Hematopoietic multipotent progenitor cell treated with erythropoietin and hydrocortisone succinate and interleukin-3 and kit ligand, for 6 days (in vitro differentiated cells): ENCODE results near the gene TANGO6.

Source experiments
- DNase-seq: peaks from one replicate; pipeline ENCODE4 v3.0.0-alpha.2; 2015

The TANGO6 gene

GRCh38 chr16:69106491-69107315 is 263.4 kb downstream of the TANGO6 start:
- DNase-seq, result peak; percentile 34

GRCh38 chr16:69107316-69107962 is 264.1 kb downstream of the TANGO6 start:
- DNase-seq, result peak; percentile 36

- no peak for DNase-seq
Observed at GRCh38 chr16:69108064-69108904, 265.0 kb downstream of the TANGO6 start.

DNA sequence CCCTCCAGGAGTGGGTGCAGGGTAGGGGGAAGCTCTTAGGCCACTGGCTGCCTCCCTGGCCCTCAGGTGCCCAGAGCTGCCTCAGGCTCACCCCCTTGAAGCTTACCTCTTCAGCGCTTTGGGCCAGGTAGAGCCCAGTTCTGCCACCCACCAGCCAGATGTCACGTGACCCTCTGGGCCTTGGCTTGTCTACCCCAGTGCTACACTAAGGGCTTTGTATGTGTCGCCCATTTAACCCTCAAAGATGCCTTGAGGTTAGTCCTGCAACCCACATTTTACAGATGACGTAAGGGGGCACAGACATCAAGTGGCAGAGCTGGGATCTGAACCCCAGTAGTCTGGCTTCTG is 265.5 kb downstream of the TANGO6 start:
- no peak for DNase-seq

DNA sequence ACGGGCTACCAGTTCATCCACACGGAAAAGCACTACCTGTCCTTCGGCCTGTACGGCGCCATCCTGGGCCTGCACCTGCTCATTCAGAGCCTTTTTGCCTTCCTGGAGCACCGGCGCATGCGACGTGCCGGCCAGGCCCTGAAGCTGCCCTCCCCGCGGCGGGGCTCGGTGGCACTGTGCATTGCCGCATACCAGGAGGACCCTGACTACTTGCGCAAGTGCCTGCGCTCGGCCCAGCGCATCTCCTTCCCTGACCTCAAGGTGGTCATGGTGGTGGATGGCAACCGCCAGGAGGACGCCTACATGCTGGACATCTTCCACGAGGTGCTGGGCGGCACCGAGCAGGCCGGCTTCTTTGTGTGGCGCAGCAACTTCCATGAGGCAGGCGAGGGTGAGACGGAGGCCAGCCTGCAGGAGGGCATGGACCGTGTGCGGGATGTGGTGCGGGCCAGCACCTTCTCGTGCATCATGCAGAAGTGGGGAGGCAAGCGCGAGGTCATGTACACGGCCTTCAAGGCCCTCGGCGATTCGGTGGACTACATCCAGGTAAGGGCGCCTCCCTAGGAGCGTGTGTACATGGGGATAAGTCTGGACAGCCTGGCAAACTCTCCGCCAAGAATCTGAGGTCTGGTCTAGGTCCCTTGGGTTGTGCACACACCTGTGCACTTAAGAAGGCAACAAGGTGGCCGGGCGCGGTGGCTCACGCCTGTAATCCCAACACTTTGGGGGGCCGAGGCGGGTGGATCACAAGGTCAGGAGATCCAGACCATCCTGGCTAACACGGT is 266.3 kb downstream of the TANGO6 start:
- DNase-seq, result no peak

DNA sequence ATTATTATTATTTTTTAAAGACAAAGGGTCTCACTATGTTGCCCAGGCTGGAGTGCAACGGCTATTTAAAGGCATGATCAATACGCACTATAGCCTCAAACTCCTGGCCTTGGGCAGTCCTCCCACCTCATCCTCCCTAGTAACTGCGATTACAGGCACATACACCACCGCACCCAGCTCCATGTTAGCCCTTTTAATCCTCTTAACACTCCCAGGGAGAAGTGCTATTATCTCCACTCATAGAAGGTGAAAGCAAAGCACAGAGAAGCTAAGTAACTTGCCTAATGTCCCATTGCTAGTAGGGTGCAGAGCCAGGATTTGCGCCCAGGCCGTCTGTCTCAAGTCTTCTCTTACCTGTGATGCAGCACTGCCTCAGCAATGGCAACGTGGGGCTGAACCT is 267.1 kb downstream of the TANGO6 start:
- DNase-seq, result no peak

- DNase-seq, result peak; percentile 66
Observed at GRCh38 chr16:69111216-69111875, 268.0 kb downstream of the TANGO6 start.

DNA sequence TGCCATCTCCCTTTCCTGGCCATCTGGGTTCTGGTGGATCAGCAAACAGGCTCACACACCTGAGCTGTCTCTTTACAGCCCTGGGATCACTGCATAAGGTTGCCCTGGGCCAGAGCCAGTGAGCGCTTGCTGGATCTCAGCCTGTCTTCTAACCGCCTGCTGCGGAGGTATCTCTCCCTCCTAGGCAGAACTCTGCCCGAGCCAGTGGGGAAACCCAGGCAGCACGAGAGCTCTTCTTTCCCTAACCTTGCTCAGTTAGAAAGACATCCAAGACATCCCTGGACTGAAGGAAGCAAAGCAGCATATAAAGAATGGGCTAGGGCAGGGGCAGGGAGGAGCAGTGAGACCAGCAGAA is 268.5 kb downstream of the TANGO6 start:
- DNase-seq, result no peak

GRCh38 chr16:69112285-69113129 is 269.2 kb downstream of the TANGO6 start:
- DNase-seq, result peak; percentile 82

- no peak for DNase-seq
Observed at GRCh38 chr16:69113216-69113615, 269.9 kb downstream of the TANGO6 start.

DNA sequence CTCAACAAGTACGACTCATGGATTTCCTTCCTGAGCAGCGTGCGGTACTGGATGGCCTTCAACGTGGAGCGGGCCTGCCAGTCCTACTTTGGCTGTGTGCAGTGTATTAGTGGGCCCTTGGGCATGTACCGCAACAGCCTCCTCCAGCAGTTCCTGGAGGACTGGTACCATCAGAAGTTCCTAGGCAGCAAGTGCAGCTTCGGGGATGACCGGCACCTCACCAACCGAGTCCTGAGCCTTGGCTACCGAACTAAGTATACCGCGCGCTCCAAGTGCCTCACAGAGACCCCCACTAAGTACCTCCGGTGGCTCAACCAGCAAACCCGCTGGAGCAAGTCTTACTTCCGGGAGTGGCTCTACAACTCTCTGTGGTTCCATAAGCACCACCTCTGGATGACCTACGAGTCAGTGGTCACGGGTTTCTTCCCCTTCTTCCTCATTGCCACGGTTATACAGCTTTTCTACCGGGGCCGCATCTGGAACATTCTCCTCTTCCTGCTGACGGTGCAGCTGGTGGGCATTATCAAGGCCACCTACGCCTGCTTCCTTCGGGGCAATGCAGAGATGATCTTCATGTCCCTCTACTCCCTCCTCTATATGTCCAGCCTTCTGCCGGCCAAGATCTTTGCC is 271.1 kb downstream of the TANGO6 start:
- no peak for DNase-seq

- DNase-seq, result no peak
Observed at GRCh38 chr16:69114976-69115355, 271.6 kb downstream of the TANGO6 start.

GRCh38 chr16:69115361-69115760 is 272.0 kb downstream of the TANGO6 start:
- no peak for DNase-seq

DNA sequence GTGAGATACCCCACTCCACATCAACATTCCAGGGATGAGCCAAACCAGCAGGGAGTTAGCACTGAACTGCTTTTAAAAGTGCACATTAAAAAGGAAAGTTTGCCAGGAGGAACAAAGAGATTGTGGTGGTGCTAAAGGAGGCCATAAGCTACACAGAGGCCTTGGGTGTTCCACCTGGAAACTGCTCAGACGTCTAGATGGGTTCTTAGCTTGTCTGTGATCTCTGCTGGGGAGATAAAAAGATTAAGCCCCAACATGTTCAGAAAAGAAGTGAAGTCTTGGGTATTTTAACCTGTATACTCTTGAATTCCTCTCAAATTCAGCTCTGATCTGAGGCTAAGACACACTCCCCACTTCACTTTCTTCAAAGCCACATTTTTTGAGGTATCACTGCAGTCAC is 272.5 kb downstream of the TANGO6 start:
- DNase-seq, result no peak

DNA sequence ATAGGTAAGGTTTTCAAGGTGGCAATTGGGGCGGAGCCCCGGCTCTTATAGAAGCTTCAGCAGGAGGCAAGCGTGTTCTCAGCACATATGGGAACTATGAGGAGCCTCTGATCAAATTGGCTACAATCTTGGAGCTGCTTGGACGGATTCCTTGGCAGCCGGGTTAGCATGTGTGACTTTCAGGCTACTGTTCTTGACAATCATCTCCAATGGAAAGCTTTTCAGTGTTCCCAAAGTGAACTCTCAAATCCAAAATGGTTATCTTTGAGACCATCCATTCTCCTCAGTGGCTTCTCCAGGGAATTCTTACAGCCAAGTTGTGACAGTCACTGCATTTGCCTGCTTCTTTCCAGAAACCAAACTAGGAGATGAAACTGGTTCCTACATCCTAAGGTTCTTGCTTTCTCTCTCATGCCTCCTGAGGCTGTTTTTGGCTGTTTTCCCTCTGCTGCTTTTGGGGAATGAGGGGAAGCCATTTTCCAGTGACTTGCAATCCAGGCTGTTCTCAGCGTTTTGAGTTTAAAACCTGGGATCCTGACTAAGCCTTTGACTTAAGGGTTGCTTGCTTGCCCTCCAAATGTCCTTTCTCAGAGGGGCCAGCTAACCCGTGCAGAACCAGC is 273.0 kb downstream of the TANGO6 start:
- no peak for DNase-seq

DNA sequence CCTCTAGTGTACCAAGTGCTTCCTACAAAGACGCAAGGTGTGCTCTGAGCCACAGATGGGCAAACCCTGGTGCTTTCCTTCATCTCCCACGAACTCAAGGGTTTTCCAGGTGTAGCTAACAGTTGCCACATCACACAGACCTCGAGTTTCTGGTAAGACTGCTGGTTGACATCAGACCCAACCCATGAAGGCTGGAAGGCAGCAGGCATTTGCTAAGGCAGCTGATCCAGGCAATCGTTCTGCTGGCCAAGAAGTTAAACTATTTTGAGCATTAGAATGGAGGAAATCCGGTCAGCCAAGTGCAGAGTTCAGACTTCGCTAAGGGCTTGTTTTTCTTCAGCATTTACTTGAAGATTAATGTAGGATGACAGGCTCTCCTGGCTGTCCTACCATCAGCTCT is 273.6 kb downstream of the TANGO6 start:
- DNase-seq, result no peak

DNA sequence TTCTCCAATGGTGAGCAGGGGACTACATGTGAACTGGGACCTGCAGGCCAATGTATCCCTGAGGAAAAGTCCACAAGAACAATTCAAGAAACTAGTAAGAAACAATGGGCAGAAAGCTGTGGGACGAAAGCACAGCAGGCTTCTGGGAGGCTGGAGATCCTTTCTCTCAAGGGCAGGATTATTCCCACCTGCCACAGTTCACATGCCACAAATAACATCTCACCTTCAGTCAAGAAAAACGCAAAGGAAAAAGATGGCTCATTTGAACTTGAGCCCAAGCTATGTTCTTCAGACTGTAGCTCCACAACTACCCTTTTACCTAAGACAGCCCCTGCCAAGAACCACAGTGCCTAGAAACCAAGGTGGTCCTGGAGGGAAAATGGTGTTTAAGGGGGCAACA is 275.1 kb downstream of the TANGO6 start:
- no peak for DNase-seq

GRCh38 chr16:69118994-69119393 is 275.7 kb downstream of the TANGO6 start:
- DNase-seq, result no peak

DNA sequence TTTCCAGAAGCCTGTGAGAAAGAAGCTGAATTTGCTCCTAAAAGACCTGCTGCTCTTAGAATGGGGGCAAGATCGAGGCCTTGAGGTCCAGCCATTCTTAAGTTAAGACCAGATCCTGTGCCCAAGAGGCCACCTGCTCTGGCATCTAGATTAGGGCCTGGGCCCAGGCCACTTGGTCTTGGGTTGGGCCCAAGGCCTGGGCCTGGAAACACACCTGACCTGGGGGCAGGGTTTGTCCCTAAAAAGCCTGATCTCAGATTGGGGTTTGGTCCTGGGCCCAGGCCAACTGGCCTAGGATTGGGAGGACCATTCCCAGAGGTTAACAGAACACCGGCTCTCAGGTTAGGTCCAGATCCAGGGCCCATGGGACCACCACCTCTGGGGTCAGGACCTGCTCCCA is 276.2 kb downstream of the TANGO6 start:
- DNase-seq, result no peak

- DNase-seq, result no peak
Observed at GRCh38 chr16:69120096-69120664, 276.8 kb downstream of the TANGO6 start.
